GM12878 (cell line): Measurements from ENCODE around the gene EIF3M. TPM values are rescaled to one million over a fixed set of nuclear protein-coding genes. Genes with fewer than 3 reads are reported as not detected.

Experiments
- ATAC-seq: fragments of 200-7000 bp; cut with Tn5 transposase; 3 replicates; pipeline ENCODE4 v1.9.1; 2020; ENCODE audit warnings: mild to moderate bottlenecking, moderate library complexity
- BruUV-seq: library from RNA; stranded (reverse); fragments of 400-500 nt; replicated peaks from 2 replicates; lab custom pipeline; 2021; lab: Mats Ljungman, UMichigan
- CTCF ChIA-PET: fragments of 300-600 bp; sonication (Branson Sonifier 250); formaldehyde crosslinking; extraction: SDS; loops from one replicate; lab custom pipeline; 2021; ENCODE audit warnings: inconsistent platforms; lab: Yijun Ruan, JAX
- POLR2A ChIA-PET: fragments of 350-600 bp; formaldehyde crosslinking; extraction: SDS; loops from one replicate; lab custom pipeline; 2021; ENCODE audit warnings: inconsistent platforms; lab: Charles Lee
- RAD21 ChIA-PET: fragments of 300-600 bp; sonication (Branson Sonifier 250); formaldehyde crosslinking; loops from one replicate; lab custom pipeline; 2023; ENCODE audit warnings: antibody characterized with exemption; ENCODE audit not compliant: unreplicated experiment; lab: Charles Lee
- SMC1A ChIA-PET: fragments of 300-600 bp; sonication (Branson Sonifier 250); formaldehyde crosslinking; loops from one replicate; lab custom pipeline; 2023; ENCODE audit not compliant: unreplicated experiment, uncharacterized antibody; lab: Charles Lee
- DNase-seq: peaks from one replicate; pipeline ENCODE4 v3.0.0-alpha.2; 2011; ENCODE audit warnings: low read depth, low spot score
- FAIRE-seq: peaks from 3 replicates; lab custom pipeline; 2011; peaks lifted over from hg19 to GRCh38; lab: Jason Lieb, UNC
- H2AFZ ChIP-seq: 2 replicates; pipeline ENCODE4 v1.6.0; 2011; ENCODE audit warnings: low read depth, low read length, control low read depth; ENCODE audit not compliant: control insufficient read depth
- H3K27ac ChIP-seq: 2 replicates; pipeline ENCODE4 v1.5.1; 2011; ENCODE audit warnings: control low read depth; ENCODE audit not compliant: control insufficient read depth, insufficient read depth
- H3K27me3 ChIP-seq, 2 experiments: replicated peaks in 1 of 2; 2 replicates each; pipeline versions ENCODE4 v1.6.0 to v1.6.1; 2011; ENCODE audit warnings: low read length in 1 of 2; ENCODE audit not compliant: control insufficient read depth in 2 of 2, insufficient read depth in 2 of 2
- H3K36me3 ChIP-seq, 2 experiments: 2 replicates each; pipeline ENCODE4 v1.5.1; 2011; ENCODE audit warnings: low read length in 1 of 2; ENCODE audit not compliant: control insufficient read depth in 2 of 2, insufficient read depth in 2 of 2
- H3K4me1 ChIP-seq: 2 replicates; pipeline ENCODE4 v1.6.1; 2011; ENCODE audit warnings: mild to moderate bottlenecking, low read length, moderate library complexity, mixed read lengths; ENCODE audit not compliant: control insufficient read depth, insufficient read depth
- H3K4me2 ChIP-seq: 2 replicates; pipeline ENCODE4 v1.6.0; 2011; ENCODE audit warnings: control low read depth; ENCODE audit not compliant: control insufficient read depth, insufficient read depth
- H3K4me3 ChIP-seq: fragments of 200-600 bp; sonication (generic); 2 replicates; pipeline ENCODE4 v1.5.1; 2016
- H3K79me2 ChIP-seq: 2 replicates; pipeline ENCODE4 v1.6.0; 2011; ENCODE audit warnings: low read length; ENCODE audit not compliant: control insufficient read depth, insufficient read depth
- H3K9ac ChIP-seq: 2 replicates; pipeline ENCODE4 v1.8.0; 2011; ENCODE audit warnings: low read length, control low read depth, mixed read lengths; ENCODE audit not compliant: control insufficient read depth, insufficient read depth
- H3K9me3 ChIP-seq: replicated peaks from 3 replicates; pipeline ENCODE4 v1.5.1; 2011; ENCODE audit warnings: mild to moderate bottlenecking, low read length; ENCODE audit not compliant: control insufficient read depth, insufficient read depth
- H4K20me1 ChIP-seq: 2 replicates; pipeline ENCODE4 v1.6.0; 2011; ENCODE audit not compliant: control insufficient read depth, insufficient read depth
- BACH1 ChIP-seq: fragments of 450-650 bp; IDR thresholded peaks from 2 replicates; pipeline ENCODE4 v1.6.1; 2017; ENCODE audit warnings: mild to moderate bottlenecking, borderline replicate concordance
- CEBPB ChIP-seq, 2 experiments: fragments of 150-350 bp in 1 of 2; IDR thresholded peaks; 2 replicates each; pipeline ENCODE4 v1.6.1; 2012 to 2014; ENCODE audit warnings: low read depth in 2 of 2, low read length in 2 of 2, borderline replicate concordance in 1 of 2, inconsistent platforms in 1 of 2
- CREB1 ChIP-seq: IDR thresholded peaks from 2 replicates; pipeline ENCODE4 v1.6.1; 2012; ENCODE audit warnings: low read depth, mild to moderate bottlenecking, inconsistent platforms
- EP300 ChIP-seq, 2 experiments: fragments of 150-350 bp in 1 of 2; IDR thresholded peaks; 2 replicates each; pipeline ENCODE4 v1.6.1; 2011 to 2012; ENCODE audit warnings: low read depth in 2 of 2, low read length in 2 of 2, borderline replicate concordance in 1 of 2, improper control_type of control experiment in 1 of 2, inconsistent platforms in 1 of 2; ENCODE audit not compliant: control insufficient read depth in 1 of 2
- EZH2 ChIP-seq: IDR thresholded peaks from 2 replicates; pipeline ENCODE4 v1.6.1; 2012; ENCODE audit warnings: low read depth, mild to moderate bottlenecking, control low read depth, inconsistent platforms, low read length, borderline replicate concordance; ENCODE audit not compliant: control insufficient read depth
- JUNB ChIP-seq: IDR thresholded peaks from 2 replicates; pipeline ENCODE4 v1.6.1; 2016; ENCODE audit warnings: antibody characterized with exemption, mild to moderate bottlenecking
- MTA2 ChIP-seq: fragments of 450-650 bp; IDR thresholded peaks from 2 replicates; pipeline ENCODE4 v1.6.1; 2016; ENCODE audit warnings: low read depth, mild to moderate bottlenecking, moderate library complexity
- NFXL1 ChIP-seq: fragments of 450-650 bp; IDR thresholded peaks from 2 replicates; pipeline ENCODE4 v1.6.1; 2017; ENCODE audit warnings: antibody characterized with exemption, mild to moderate bottlenecking, borderline replicate concordance
- SMAD1 ChIP-seq: fragments of 450-650 bp; IDR thresholded peaks from 2 replicates; pipeline ENCODE4 v1.6.1; 2018; ENCODE audit warnings: mild to moderate bottlenecking, low read depth; ENCODE audit not compliant: partially characterized antibody
- ZNF217 ChIP-seq: fragments of 450-650 bp; IDR thresholded peaks from 2 replicates; pipeline ENCODE4 v1.6.1; 2017; ENCODE audit warnings: antibody characterized with exemption, mild to moderate bottlenecking
- ZZZ3 ChIP-seq: IDR thresholded peaks from 2 replicates; pipeline ENCODE4 v1.6.1; 2011; ENCODE audit warnings: low read depth; ENCODE audit not compliant: control insufficient read depth, insufficient read length
- WGBS: methylation state at CpG from one replicate; pipeline ENCODE4 v1.1.6; 2016; ENCODE audit warnings: low lambda C conversion rate; ENCODE audit not compliant: insufficient replicate concordance, insufficient coverage; ENCODE audit errors: missing lambda C conversion rate; 5-methylcytosine and 5-hydroxymethylcytosine counted together
- in situ Hi-C: fragments of 300-500 bp; cut with MboI; formaldehyde crosslinking; loops from 9 replicates; pipeline ENCODE4 v1.14.3; 2018; ENCODE audit warnings: mixed read lengths
- intact Hi-C: fragments of 100-400 bp; cut with micrococcal nuclease; formaldehyde crosslinking; loops from one replicate; pipeline ENCODE4 v1.14.2; 2022; ENCODE audit not compliant: unreplicated experiment
- polyA plus RNA-seq, 11 experiments: library from polyadenylated mRNA; depleted of rRNA in 4 of 11; unstranded in 6 of 11; stranded (reverse) in 5 of 11; fragments of >200 nt; fragmentation: Nextera tagmentation in 4 of 11; fragmentation: Illumina TruSeq in 1 of 11; extraction: Ambion mirVana in 4 of 11; extraction: Trizol in 1 of 11; gene quantifications; 1 replicate in 1 of 11; 2 replicates in 10 of 11; pipeline versions ENCODE4 v1.2.1 to v1.2.3, GENCODE V29; 2011 to 2016; ENCODE audit warnings: inconsistent platforms in 2 of 11, missing spikeins in 2 of 11, low read depth in 1 of 11
- total RNA-seq, 4 experiments: library from RNA; depleted of rRNA in 3 of 4; stranded (reverse); fragments of >200 nt in 3 of 4; fragmentation: Illumina TruSeq in 1 of 4; extraction: Trizol in 1 of 4; gene quantifications; 2 replicates each; pipeline versions ENCODE4 v1.2.1 to v1.2.3, GENCODE V29; 2013 to 2021
- TF ChIP-seq, protein P1 (sequence below): fragments of 450-650 bp; formaldehyde crosslinking; IDR thresholded peaks from 2 replicates; pipeline ENCODE4 v1.5.0; 2022; ENCODE audit warnings: mild to moderate bottlenecking, missing genetic modification characterization

Gene EIF3M
- total and polyA plus RNA-seq, 10 of the 15 experiments (the other 5 are each of a cell fraction or from before 2014, with no cell fraction given): 392 to 1,205 (median 593) TPM

DNA sequence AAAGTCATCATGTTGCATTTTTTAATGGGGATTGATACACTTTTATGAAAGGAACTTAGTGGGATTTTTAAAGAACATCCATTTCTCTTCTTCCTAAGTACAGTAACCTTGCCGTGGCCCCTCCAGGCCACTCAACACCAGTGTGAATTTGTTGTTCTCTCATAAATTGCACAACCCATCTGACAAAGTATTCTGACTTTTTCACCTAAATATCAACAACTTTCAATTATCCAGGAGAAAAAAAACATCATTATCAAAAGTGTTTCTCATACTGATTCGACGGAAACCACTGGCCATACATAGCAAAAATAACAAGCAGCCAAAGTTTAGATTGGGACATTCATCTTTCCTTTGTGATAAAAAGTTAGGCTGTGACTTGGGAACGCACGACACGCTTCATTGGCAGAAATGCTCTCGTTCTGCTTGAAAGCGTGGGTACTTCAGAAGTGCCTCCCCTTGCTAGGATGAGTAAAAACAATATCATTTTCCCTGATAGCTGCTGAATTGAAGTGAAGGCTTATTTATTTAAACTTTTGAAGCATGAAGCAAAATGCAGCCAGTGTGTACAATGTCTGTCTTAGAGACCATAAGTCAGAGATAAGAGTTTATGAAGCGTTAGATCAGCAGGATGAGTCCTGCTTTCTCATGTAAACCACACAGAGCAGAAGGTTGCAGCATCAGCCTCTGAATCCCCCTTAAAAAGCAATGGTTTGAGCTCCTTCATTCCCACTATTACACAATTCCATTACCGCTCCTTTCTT, 20.6 kb upstream of the EIF3M start:
- FAIRE-seq: no peak
- Histone ChIP-seq H3K4me2 (no peak overlapping the region), H4K20me1 (no peaks in the 10 kb centered on the region), H3K79me2 (no peaks in the 10 kb centered on the region), H3K27me3 (no peaks in the 10 kb centered on the region), H3K36me3 (no peaks in the 10 kb centered on the region), H3K4me1 (no peaks in the 10 kb centered on the region), H3K9ac (no peak overlapping the region), H3K4me3 (no peak overlapping the region), H3K9me3 (no peaks in the 10 kb centered on the region), H2AFZ (no peak overlapping the region), H3K27ac (no peak overlapping the region)
- in situ Hi-C loops: no loop called here
- no peak for ATAC-seq
- no peak for DNase-seq
- intact Hi-C loops: loop anchor here (10.0 kb wide), 1 partner anchor 118 kb away; no protein-coding TSS in a partner anchor
- ChIA-PET POLR2A (interaction anchor here (1.7 kb wide), 1 partner anchor 11 kb away, joined by 3 read pairs; no protein-coding TSS in a partner anchor), RAD21 (interaction anchor here (0.5 to 1.6 kb wide), 3 partner anchors 14 to 240 kb away, joined by 3 to 4 read pairs (median 4); no protein-coding TSS in a partner anchor), SMC1A (no interaction called here), CTCF (interaction anchor here (1.0 to 2.1 kb wide), 4 partner anchors 12 to 239 kb away, joined by 3 to 14 read pairs (median 4); no protein-coding TSS in a partner anchor)
- TF ChIP-seq EZH2 (no peak), CREB1 (no peak), EP300 (IDR thresholded peaks at IDR 0.05; ENCODE audit: borderline replicate concordance in 1 of 2, control insufficient read depth in 1 of 2, low read depth in 2 of 2, low read length in 2 of 2) (no peak), SMAD1 (no peak)
- 85% methylated on average over 10 of the region's 10 CpGs for WGBS
- no TSS peak for BruUV-seq

DNA sequence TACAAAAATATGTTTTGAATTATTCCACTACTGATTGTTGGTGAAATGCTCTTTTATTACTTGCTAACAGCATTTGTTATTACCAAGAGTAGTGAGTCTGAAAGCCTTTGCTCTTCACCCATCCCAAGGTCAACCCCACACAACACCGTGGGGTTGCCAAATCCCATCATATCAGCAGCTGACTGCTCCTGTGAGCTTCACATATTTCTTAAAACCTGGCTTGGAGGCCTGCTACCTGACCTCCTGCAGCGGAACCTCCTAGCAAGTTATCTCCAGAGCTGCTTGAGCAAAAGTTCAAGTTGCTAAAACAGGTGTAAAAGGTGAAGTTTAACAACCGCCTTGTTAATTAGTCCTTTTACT, 20.1 kb upstream of the EIF3M start:
- no peak overlapping the region for H3K27ac ChIP-seq
- H3K4me3 ChIP-seq: no peak overlapping the region
- ATAC-seq: no peak
- in situ Hi-C loops: no loop called here
- WGBS: 65% methylated on average over 3 of the region's 3 CpGs
- no peaks in the 10 kb centered on the region for H3K36me3 ChIP-seq
- H3K79me2 ChIP-seq: no peaks in the 10 kb centered on the region
- no peaks in the 10 kb centered on the region for H4K20me1 ChIP-seq
- no peaks in the 10 kb centered on the region for H3K9me3 ChIP-seq
- SMC1A ChIA-PET: no interaction called here
- no peak overlapping the region for H3K4me2 ChIP-seq
- no peaks in the 10 kb centered on the region for H3K27me3 ChIP-seq
- RAD21 ChIA-PET: interaction anchor here (0.5 to 0.6 kb wide), 2 partner anchors 14 to 54 kb away, joined by 3 to 4 read pairs; no protein-coding TSS in a partner anchor
- no peak overlapping the region for H3K9ac ChIP-seq
- no peaks in the 10 kb centered on the region for H3K4me1 ChIP-seq
- no peak overlapping the region for H2AFZ ChIP-seq
- intact Hi-C loops: loop anchor here (10.0 kb wide), 1 partner anchor 119 kb away; no protein-coding TSS in a partner anchor
- POLR2A ChIA-PET: interaction anchor here (1.7 kb wide), 1 partner anchor 11 kb away, joined by 3 read pairs; no protein-coding TSS in a partner anchor
- no peak for DNase-seq
- FAIRE-seq: no peak
- CTCF ChIA-PET: interaction anchor here (1.0 kb wide), 1 partner anchor 239 kb away, joined by 4 read pairs; no protein-coding TSS in a partner anchor
- BruUV-seq: no TSS peak
- no peak for TF ChIP-seq JUNB
- TF ChIP-seq ZNF217: no peak
- no peak for TF ChIP-seq CEBPB (IDR thresholded peaks at IDR 0.05; ENCODE audit: borderline replicate concordance in 1 of 2, low read depth in 2 of 2, low read length in 2 of 2)
- no peak for TF ChIP-seq ZZZ3
- no peak for TF ChIP-seq NFXL1
- no peak for TF ChIP-seq BACH1
- no peak for TF ChIP-seq MTA2
- TF ChIP-seq, protein P1, sequence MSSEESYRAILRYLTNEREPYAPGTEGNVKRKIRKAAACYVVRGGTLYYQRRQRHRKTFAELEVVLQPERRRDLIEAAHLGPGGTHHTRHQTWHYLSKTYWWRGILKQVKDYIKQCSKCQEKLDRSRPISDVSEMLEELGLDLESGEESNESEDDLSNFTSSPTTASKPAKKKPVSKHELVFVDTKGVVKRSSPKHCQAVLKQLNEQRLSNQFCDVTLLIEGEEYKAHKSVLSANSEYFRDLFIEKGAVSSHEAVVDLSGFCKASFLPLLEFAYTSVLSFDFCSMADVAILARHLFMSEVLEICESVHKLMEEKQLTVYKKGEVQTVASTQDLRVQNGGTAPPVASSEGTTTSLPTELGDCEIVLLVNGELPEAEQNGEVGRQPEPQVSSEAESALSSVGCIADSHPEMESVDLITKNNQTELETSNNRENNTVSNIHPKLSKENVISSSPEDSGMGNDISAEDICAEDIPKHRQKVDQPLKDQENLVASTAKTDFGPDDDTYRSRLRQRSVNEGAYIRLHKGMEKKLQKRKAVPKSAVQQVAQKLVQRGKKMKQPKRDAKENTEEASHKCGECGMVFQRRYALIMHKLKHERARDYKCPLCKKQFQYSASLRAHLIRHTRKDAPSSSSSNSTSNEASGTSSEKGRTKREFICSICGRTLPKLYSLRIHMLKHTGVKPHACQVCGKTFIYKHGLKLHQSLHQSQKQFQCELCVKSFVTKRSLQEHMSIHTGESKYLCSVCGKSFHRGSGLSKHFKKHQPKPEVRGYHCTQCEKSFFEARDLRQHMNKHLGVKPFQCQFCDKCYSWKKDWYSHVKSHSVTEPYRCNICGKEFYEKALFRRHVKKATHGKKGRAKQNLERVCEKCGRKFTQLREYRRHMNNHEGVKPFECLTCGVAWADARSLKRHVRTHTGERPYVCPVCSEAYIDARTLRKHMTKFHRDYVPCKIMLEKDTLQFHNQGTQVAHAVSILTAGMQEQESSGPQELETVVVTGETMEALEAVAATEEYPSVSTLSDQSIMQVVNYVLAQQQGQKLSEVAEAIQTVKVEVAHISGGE: no peak
